ENCODE measurements around the gene STYXL2. TPM values are rescaled to one million over a fixed set of nuclear protein-coding genes. Genes with fewer than 3 reads are reported as not detected.

STYXL2 gene
- total RNA-seq, 4 donors from 2014 or later: under 0.01 TPM; not detected in 3

GRCh38 chr1:167128261-167129227, 34.7 kb downstream of the STYXL2 start:
- no peak for DNase-seq
- H3K27ac ChIP-seq: no peak overlapping the region
- H3K9me3 ChIP-seq: no peaks in the 10 kb centered on the region
- TF ChIP-seq CTCF (IDR thresholded peaks at IDR 0.05): no peak
- TF ChIP-seq POLR2A (IDR thresholded peaks at IDR 0.05): no peak
- WGBS, 2 donors: 81 to 85% methylated on average over 17 of the region's 17 CpGs
- peaks cover 0 to 54% (median 0%) of the 10 kb centered on the region in 4 donors for H3K27me3 ChIP-seq
- no peaks in the 10 kb centered on the region for H3K4me1 ChIP-seq
- no peaks in the 10 kb centered on the region for H3K36me3 ChIP-seq
- H3K4me3 ChIP-seq: no peak overlapping the region
- intact Hi-C loops (cut with DNase I): no loop called here

GRCh38 chr1:167130829-167131510, 37.1 kb downstream of the STYXL2 start:
- H3K36me3 ChIP-seq: no peaks in the 10 kb centered on the region
- no peak for DNase-seq
- H3K27ac ChIP-seq: no peak overlapping the region
- no peak overlapping the region for H3K4me3 ChIP-seq
- H3K9me3 ChIP-seq: no peaks in the 10 kb centered on the region
- 63 to 79% methylated on average over 4 of the region's 4 CpGs for WGBS, 2 donors
- H3K4me1 ChIP-seq: no peaks in the 10 kb centered on the region
- H3K27me3 ChIP-seq: peaks cover 0 to 51% (median 0%) of the 10 kb centered on the region in 4 donors
- TF ChIP-seq CTCF (IDR thresholded peaks at IDR 0.05): no peak
- no peak for TF ChIP-seq POLR2A (IDR thresholded peaks at IDR 0.05)
- intact Hi-C loops (cut with DNase I): no loop called here

GRCh38 chr1:167132301-167133010, 38.6 kb downstream of the STYXL2 start:
- Histone ChIP-seq H3K27me3 (peaks cover 0 to 36% (median 0%) of the 10 kb centered on the region in 4 donors), H3K27ac (no peak overlapping the region), H3K36me3 (no peaks in the 10 kb centered on the region), H3K4me3 (no peak overlapping the region), H3K4me1 (no peaks in the 10 kb centered on the region), H3K9me3 (no peaks in the 10 kb centered on the region)
- intact Hi-C loops (cut with DNase I): no loop called here
- 77 to 82% methylated on average over 8 of the region's 8 CpGs for WGBS, 2 donors
- TF ChIP-seq POLR2A (IDR thresholded peaks at IDR 0.05) (no peak), CTCF (IDR thresholded peaks at IDR 0.05) (no peak)
- no peak for DNase-seq

GRCh38 chr1:167135281-167135840, 41.5 kb downstream of the STYXL2 start:
- Histone ChIP-seq H3K27me3 (peaks cover 0 to 18% (median 0%) of the 10 kb centered on the region in 4 donors), H3K4me1 (no peaks in the 10 kb centered on the region), H3K9me3 (no peaks in the 10 kb centered on the region), H3K27ac (no peak overlapping the region), H3K4me3 (no peak overlapping the region), H3K36me3 (no peaks in the 10 kb centered on the region)
- WGBS, 2 donors: 72 to 73% methylated on average over 4 of the region's 4 CpGs
- TF ChIP-seq POLR2A (IDR thresholded peaks at IDR 0.05) (no peak), CTCF (IDR thresholded peaks at IDR 0.05) (no peak)
- no peak for DNase-seq
- intact Hi-C loops (cut with DNase I): no loop called here

Data from esophagus squamous epithelium (tissue), 5 donors.